GM18519 (cell line): ENCODE data around the gene USP3.
"Not testable (repeated sequence)": the region's sequence is repeated elsewhere in the genome, so short reads cannot be mapped to it uniquely, and the experiment has no call there.

Experiments used
- ATAC-seq: cut with Tn5 transposase; IDR thresholded peaks from one replicate; pipeline ENCODE4 v1.9.1; 2021; ENCODE audit warnings: mild to moderate bottlenecking, moderate library complexity; ENCODE audit not compliant: unreplicated experiment, low FRiP score

USP3 gene

DNA sequence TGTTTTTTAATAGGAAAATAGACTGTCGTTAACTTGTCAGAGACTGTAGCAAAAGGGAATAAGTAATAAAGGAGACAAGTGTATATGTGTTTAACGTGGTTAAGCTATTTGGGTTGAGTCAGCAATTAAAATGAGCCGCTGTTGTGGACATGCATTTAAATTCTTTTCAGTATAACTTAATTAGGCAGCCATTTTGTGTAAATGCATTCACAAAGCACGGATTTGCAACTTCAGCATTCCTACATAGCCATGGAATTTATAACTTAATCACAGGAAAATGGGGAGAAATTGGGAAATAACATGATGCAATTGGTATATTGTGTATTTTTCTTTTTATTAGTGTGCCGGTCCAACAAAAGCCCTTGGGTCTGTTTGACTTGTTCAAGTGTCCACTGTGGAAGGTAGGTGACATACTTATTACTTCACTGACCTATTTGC lies 27.9 kb downstream of the USP3 start:
- no peak for ATAC-seq

GRCh38 chr15:63534888-63535287 lies 30.5 kb downstream of the USP3 start:
- ATAC-seq: not testable (repeated sequence)

GRCh38 chr15:63535689-63536088 lies 31.3 kb downstream of the USP3 start:
- no peak for ATAC-seq

GRCh38 chr15:63538876-63539275 lies 34.5 kb downstream of the USP3 start:
- ATAC-seq: no peak

- no peak for ATAC-seq
Measured at GRCh38 chr15:63539521-63539920, 35.1 kb downstream of the USP3 start.

GRCh38 chr15:63539998-63540397 lies 35.6 kb downstream of the USP3 start:
- ATAC-seq: no peak

DNA sequence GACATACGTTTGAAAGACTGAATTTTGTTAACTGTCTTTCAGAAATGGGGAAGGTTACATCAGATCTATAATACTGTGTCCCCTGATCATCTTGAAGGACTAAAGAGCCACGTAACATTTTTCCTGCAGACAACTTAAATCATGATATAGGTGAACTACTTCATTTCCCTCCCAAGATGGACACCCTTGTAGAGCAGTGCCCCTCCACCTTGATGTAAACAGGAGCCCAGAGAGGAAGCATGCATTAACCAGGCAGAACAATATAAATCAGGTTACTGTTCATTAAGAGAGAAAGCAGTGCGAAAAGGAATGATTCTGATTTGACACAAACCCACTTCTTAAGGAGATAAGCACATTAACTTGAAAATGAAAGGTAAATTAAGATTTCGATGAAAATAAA lies 36.1 kb downstream of the USP3 start:
- ATAC-seq: no peak

DNA sequence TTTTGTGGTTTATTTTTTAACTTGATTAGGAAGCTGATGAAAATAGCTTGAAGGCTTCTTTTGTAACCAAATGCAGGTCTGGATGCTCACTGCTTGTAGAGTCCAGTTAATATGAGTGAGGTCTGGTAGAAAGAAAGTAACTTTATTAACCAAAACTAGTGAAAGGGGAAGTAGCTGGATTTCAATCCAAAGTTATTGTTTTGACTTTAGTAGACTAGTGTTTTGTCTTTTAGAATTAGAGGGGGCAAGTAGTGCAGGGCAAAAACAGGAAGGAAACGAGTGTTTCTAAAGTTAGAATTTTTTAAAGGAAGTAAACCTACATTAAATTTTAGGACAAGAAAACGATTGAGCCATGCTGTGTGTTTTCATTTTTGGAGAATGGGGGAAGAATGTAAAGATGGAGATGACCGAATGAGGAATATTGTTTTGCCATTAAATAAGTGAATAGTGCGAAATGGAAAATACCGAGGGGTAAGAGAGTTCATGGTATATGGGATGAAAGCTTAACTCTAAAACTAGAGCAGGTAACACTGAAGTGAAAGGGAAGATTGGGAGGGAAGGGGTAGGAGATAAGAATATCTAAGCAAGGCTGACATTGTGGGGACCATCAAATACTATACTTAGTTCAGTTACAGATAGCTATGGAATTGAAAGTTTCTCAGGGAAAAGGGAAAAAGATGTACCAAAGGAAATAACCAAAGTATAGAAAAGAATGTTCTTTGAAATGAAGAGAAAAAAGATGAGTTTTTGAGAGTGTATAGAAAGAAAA lies 40.0 kb downstream of the USP3 start:
- no peak for ATAC-seq

DNA sequence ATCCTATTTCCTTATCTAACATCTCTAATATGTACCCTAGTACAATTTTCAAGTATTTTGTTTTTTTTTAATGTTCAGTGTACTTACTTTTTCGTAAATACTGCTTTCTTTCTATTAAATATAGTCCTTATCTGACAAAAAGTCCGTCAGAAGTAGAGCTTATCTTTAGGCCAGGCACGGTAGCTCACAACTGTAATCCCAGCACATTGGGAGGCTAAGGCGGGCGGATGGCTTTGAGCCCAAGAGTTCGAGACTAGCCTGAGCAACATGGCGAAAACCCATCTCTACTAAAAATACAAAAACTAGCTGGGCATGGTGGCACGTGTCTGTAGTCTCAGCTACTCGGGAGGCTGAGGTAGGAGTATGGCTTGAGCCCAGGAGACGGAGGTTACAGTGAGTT lies 41.1 kb downstream of the USP3 start:
- no peak for ATAC-seq

GRCh38 chr15:63551400-63551799 lies 47.0 kb downstream of the USP3 start:
- no peak for ATAC-seq

DNA sequence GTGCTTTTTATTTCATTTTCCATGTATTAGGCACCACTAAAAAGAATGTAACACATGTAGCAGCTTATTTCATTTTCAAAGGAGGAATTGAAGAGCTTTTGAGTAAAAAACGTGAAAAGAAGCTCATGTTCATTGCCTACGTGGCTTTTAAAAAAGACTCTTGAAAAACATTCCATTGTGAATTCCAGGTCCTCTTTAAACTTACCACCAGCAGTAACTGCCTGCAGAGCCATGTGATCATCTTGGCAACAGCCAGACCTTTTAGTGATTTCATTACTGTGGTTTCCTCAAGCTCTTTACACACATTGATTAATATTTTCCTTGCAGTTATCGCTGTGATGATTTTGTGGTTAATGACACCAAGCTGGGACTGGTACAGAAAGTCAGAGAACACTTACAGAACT lies 49.0 kb downstream of the USP3 start:
- no peak for ATAC-seq

DNA sequence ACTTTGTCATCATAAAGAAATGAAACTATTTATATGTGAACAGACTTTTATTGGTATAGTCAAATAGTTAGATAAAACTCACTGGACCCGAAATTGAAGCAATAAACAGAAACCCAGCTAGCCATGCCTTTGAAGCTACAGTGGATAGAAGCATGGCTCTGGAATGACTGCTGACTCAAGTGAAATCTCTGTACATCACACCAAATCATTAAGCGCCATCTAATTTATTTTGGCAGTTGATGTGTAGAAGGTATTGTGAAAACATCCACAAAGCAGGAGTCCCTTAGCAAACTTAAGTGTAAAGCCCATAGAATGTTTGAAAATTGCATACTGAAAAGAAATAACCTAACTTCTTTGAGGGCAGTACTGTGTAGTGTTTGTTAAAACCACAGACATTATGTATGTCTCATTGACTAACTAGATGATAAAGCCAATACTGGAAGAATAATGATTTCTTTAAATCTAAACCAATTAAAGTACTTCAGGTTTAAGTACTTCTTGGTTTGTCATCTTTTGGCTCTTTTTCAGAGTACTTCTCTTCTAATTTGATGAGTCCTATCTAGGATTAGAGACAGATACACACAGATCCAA lies 50.0 kb downstream of the USP3 start:
- ATAC-seq: no peak

DNA sequence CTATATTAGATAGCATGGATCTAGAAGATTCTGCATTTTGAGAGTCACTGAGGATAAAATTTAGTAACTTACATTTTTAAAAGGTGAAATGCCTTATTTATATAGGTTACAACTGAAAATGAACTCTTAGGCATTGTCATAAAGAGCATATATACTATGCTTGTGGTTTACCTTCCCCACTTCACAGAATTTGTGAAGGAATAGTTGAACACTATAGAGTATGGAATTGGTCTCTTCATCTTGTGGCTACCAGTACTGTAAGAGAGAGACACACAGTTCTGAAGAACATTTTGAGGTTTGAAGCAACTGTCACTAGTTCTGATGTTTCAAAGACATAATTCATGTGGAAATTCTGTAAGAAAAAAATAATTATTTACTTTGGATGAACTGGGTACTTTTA lies 51.1 kb downstream of the USP3 start:
- ATAC-seq: no peak

GRCh38 chr15:63556246-63556645 lies 51.9 kb downstream of the USP3 start:
- ATAC-seq: no peak

- ATAC-seq: no peak
Measured at GRCh38 chr15:63556736-63557135, 52.3 kb downstream of the USP3 start.

- ATAC-seq: no peak
Measured at GRCh38 chr15:63559753-63560152, 55.4 kb downstream of the USP3 start.

GRCh38 chr15:63560741-63561448 lies 56.5 kb downstream of the USP3 start:
- ATAC-seq: no peak

GRCh38 chr15:63564093-63564492 lies 59.7 kb downstream of the USP3 start:
- ATAC-seq: no peak

GRCh38 chr15:63565536-63566186 lies 61.3 kb downstream of the USP3 start:
- no peak for ATAC-seq

DNA sequence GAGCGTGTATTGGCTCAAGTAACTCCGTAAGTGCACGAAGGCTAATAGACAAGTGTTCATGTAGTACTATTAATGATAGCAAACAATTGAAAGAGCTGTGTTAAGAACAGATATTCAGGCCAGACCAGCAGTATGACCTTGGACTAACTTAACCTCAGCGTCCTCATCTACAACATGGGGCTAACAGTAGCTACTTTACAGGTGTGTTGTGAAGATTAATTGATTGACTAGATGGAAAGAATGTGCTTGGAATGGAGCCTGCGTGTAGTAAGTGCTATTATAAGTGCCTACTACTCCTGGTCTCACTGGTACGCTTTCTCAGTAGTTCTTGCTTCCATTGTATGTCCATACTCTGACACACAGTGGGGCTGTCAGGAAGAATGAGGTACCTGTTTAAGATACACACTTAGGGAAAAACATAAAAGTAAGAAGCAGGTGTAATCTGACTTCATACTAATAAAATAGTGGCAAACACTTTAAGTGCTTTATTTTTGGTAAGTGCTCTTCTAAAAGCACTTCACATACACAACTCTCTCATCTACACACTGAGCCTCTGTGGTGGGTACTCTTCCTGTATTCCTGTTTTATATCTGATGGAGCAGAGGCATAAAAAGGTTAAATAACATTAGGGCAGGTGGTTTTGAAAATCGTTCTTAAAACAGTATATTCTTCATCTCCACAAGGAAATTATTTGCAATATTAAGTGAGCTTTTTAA lies 68.5 kb downstream of the USP3 start:
- ATAC-seq: no peak

GRCh38 chr15:63573533-63573932 lies 69.1 kb downstream of the USP3 start:
- ATAC-seq: no peak
